HS-5 (cell line): Measurements from ENCODE around the gene FOXO3.
"Not testable (repeated sequence)": the region's sequence is repeated elsewhere in the genome, so short reads cannot be mapped to it uniquely, and the experiment has no call there.

ENCODE experiments used
- DNase-seq: peaks from one replicate; pipeline ENCODE4 v3.0.0-alpha.2; 2012; ENCODE audit warnings: low read depth

FOXO3 gene

GRCh38 chr6:108560463-108561308, at the start of gene FOXO3:
FOXO3 (plus strand) TSS chr6:108560917; CDS start chr6:108561209, 292 bp downstream.
- DNase-seq, result no peak

GRCh38 chr6:108518714-108519576, 41.8 kb upstream of the FOXO3 start:
- DNase-seq, result no peak

GRCh38 chr6:108521616-108522107, 39.1 kb upstream of the FOXO3 start:
- no peak for DNase-seq

DNA sequence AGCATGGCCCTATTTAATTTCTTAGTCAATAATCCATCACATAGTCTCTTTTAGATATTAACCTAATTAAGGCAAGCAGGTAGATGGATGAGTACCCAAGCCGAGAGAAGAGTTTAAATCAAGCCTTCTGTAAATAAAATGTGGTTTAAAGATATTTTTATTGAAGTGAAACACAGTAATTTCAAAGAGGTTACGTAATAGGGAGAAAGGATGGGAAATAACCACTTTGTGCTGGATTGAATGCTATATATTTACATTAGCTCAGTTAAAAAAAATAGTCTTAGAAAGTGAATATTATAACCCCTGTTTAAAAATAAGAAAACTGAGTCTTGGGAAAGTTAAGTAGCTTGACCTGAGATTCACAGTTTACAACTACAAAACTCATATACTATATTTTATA, 37.0 kb upstream of the FOXO3 start:
- DNase-seq, result no peak

- no peak for DNase-seq
Observed at GRCh38 chr6:108524528-108525248, 36.0 kb upstream of the FOXO3 start.

GRCh38 chr6:108526739-108527174, 34.0 kb upstream of the FOXO3 start:
- peak; percentile 5 for DNase-seq

- no peak for DNase-seq
Observed at GRCh38 chr6:108528878-108529277, 31.8 kb upstream of the FOXO3 start.

GRCh38 chr6:108531332-108531731, 29.4 kb upstream of the FOXO3 start:
- DNase-seq, result no peak

DNA sequence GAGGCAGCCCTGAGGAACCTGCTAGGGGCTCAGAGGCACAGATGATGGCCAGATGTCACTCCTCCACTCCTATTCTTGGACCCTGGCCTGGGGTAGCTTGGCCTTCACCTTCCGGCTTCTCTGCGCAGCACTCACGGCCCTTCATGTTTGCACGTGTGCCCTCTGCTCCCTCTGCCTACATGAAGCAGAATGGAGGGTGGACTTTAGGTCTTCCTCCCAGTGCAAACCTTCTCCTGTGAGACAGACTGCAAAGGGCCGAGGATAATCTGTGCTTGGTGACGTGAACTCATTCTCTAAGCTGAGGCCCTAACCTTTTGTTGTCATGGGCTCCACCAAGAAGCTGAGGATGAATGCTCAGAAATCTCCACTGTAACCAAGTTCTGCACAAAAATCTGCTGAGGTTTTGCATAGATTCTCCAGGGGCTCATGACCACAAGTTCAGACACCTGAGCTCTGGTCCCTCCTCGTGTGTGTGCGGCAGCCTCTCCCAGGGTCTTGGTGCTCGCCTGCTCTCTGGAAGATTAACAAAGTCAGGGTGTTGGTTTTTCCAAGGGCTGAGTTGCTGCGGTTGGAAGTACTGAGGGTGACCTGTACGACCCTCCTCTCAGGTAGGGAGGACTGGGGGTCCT, 25.5 kb upstream of the FOXO3 start:
- DNase-seq, result no peak

DNA sequence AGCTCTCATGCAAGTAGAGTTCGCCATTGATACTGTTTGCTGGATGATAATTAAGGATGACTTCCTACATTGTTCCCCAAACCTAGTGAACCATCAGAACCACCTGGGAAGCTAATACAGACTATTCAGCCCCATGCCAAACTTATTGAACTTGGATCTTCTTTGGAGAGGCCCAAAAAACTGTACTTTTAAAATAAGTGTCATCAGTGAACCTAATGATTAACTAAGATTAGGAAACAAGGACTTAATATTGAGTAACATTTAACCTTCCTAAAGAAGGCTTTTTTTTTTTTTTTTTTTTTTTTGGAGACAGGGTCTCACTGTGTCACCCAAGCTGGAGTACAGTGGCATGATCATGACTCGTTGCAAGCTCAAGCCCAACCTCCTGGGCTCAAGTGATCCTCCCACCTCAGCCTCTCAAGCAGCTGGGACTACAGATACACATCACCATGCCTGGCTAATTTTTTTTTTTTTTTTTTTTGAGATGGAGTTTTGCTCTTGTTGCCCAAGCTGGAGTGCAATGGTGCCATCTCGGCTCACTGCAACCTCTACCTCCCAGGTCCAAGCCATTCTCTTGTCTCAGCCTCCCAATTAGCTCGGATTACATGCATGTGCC, 24.7 kb upstream of the FOXO3 start:
- DNase-seq, result not testable (repeated sequence)

DNA sequence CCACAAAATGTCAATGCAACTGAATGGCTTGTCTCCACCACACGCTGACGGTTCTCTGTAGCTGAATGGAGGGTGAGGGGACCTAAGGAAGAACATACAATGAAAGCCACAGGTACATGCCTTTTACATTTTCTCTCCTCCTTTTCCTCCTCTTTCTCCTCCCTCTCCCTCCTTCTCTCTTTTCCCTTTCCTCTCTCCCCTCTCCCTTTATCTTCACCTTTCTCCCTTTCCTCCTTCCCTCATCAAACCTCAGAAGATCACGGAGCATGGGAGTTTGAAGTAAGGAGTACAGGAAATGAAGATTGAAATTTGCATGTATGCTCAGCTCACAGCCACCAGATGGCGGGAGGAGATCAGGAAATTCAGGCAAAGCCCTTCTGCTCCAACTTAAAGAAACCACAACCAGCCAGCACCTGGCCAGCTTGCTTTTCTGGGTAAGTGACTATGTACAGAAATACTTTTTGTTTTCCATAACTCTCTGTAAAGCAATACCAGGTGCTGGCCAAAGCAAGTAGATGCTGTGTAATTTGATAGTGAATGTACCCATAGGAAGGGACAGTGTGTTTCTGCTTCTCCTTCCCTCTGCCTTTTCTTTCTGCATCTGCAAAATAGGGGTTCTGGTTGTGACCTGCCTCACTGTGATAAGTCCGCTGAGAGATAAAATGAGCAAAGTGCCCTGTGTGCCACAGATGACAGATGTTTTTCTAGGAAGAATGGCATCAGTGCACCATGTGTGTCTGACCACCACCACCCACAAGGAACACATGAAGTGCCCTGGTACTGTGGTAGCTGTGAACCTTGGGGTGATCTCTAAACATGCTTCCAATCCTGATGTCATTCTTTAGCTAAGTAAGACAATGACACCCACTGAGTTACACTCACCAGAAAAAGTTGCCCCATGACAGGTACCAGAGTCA, 18.6 kb upstream of the FOXO3 start:
- DNase-seq, result peak; percentile 59

DNA sequence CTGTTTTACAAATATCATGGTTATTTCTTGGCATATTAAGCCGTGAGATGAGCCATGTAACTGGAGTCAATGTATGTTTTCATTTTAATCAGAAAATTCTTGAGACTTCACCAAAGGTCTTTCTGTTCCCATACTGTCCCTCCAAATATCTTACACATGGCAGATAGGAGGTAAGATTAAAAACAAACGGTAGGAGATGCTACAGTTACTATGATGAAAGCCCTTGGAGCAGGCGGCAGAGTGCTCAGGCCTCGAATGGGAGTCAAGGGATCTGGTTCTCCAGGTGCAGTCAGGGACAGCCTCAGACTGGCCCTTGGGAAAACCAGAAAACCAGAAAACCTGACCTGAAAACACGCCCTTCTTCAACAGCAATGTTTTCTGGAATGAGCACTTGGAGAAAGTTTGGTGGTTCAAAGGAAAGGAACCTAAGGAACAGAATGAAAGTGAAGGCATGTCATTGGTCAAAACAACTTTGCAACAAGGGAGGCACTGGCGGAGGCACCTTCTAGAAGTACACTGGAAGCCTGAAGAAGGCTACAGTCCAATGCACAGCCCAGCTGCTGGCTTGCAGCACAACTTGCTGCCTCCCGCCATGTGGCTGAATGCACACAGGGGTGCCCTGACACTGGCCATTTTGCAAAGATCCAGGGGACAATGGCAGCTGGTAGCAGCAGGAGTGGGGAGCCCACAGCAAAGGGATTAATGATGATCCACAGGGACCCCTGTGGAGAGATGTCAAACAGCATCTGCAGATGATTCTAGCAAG, 17.4 kb upstream of the FOXO3 start:
- DNase-seq, result no peak

DNA sequence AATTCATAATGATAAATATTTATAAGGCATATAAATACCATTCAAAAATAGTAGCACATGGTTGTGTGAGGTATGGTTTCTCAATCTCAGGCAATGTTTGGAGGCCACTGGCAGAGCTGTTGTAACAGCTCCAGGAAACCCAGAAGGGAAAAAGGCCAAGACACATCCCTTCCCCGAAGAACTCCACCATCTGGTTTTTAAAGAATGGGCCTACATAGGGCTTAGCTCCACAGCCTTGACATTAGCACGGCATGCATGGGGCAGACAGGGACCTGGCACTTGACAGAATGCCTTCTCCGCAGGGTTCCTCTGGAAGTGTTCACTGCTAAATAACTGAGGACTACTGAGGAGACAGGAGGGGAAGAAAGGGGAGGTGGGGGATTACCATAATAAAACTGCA, 16.1 kb upstream of the FOXO3 start:
- no peak for DNase-seq

DNA sequence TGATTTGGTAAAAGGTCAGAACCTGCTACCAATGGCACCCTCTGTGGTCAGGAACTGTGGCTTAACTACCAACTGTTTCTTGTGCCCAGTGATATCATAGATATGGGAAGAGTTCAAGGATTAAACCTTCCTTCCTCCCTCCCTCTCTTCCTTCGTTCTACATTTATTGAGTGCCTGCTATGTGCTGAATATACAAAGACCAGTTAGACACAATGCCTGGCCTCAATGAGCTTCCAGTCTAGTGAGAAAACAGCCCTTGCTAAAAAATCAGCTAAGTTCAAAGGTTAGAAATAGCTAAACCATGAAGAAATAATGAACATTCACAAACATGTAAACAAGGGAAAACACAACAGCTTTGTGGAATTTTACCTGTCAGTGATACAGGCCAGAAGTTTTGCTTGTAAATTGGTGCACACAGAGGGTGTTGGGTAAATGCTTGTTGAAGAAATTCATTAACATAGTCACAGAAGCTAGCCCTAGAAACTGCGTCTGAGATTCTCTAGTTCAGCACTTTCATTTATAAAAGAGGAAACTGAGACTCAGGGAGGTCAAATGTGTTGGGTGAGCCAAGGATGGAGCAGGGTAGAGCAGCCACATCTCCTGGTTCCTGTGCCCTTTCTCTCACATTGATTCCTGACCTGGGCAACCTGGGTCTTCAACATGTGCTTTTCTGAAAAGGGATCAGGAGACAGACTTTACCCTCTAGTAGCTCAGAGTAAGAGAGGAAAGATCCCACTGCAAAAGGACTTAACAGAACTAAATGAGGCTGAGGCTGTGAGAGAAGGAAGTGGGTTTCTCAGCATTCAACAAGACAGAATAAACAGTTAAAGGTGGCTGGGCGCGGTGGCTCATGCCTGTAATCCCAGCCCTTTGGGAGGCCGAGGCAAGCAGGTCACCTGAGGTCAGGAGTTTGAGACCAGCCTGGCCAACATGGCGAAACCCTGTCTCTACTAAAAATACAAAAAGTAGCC, 14.4 kb upstream of the FOXO3 start:
- DNase-seq, result no peak

DNA sequence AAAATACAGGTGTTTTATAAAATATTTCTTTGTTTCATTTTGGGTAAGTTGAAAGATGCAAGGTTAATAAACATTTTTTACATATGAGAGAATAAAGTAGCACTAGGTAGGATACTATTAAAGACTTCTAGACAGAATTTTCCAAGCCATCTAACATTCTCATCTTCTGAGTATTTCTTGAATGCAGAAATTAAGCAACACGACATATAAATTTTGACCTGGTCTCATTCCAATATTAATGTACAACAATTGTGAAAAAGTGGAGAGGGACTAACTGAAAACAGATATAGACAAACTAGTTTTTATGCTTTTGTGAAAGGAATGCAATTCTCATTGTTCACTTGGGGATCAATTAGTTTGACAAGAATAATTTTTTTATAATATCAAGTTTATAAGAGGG, 11.5 kb upstream of the FOXO3 start:
- DNase-seq, result no peak

- no peak for DNase-seq
Observed at GRCh38 chr6:108549741-108550140, 11.0 kb upstream of the FOXO3 start.

GRCh38 chr6:108550256-108550655, 10.5 kb upstream of the FOXO3 start:
- DNase-seq, result no peak

- no peak for DNase-seq
Observed at GRCh38 chr6:108555399-108556052, 5.2 kb upstream of the FOXO3 start.
